ENCODE results near the gene TGOLN2.

The TGOLN2 gene

GRCh38 chr2:85308201-85308600 is 19.6 kb downstream of the TGOLN2 start:
- TF ChIP-seq CTCF (IDR thresholded peaks at IDR 0.05; ENCODE audit: low read depth, low read length) = no peak
- in situ Hi-C loops (cut with HindIII; ENCODE audit: low sequenced_read_pairs) = no loop called here
- H3K4me3 ChIP-seq (ENCODE audit: low read depth, low read length) = no peak overlapping the region
- DNase-seq (ENCODE audit: low read depth, low spot score) = no peak

- in situ Hi-C loops (cut with HindIII; ENCODE audit: low sequenced_read_pairs) = no loop called here
- no peak for TF ChIP-seq CTCF (IDR thresholded peaks at IDR 0.05; ENCODE audit: low read depth, low read length)
- DNase-seq (ENCODE audit: low read depth, low spot score) = no peak
- H3K4me3 ChIP-seq (ENCODE audit: low read depth, low read length) = no peak overlapping the region
These were observed 20.3 kb downstream of the TGOLN2 start for GRCh38 chr2:85307527-85307897.

DNA sequence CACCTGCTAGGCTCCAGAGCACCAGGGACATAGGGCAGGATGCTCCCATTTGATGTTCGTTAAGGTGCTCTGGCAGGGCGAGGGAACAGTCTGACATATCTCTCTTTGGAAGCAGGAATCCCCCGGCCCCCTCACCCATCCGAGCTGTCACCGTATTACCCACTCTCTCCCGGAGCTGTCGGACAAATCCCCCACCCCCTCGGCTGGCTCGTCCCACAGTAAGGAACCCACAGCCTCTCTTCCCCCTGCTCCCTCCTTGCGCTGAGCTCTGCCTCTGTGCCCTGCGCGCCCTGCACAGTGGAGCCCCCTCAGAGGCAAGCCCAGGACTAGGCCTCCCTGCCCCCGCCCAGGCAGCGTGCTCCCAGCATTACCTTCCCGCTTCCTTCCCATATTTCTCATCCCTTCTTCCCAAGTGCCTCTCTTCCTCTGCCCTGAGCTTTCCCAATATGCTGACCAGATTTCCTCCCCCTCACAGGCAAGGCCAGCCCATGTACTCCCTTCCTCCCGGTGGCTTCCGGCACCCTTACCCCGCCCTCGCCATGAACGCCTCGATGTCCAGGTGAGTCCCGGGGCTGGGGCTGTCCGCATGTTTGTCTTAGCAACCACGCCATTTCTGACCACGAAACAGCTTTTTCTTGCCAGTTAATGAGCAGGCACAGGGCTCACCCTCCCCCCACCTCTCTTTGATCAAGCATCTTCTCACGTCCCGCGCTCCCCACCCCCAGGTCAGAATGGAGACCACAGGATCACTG is 23.8 kb downstream of the TGOLN2 start:
- in situ Hi-C loops (cut with HindIII; ENCODE audit: low sequenced_read_pairs) = no loop called here
- no peak for TF ChIP-seq CTCF (IDR thresholded peaks at IDR 0.05; ENCODE audit: low read depth, low read length)
- no peak overlapping the region for H3K4me3 ChIP-seq (ENCODE audit: low read depth, low read length)
- no peak for DNase-seq (ENCODE audit: low read depth, low spot score)

DNA sequence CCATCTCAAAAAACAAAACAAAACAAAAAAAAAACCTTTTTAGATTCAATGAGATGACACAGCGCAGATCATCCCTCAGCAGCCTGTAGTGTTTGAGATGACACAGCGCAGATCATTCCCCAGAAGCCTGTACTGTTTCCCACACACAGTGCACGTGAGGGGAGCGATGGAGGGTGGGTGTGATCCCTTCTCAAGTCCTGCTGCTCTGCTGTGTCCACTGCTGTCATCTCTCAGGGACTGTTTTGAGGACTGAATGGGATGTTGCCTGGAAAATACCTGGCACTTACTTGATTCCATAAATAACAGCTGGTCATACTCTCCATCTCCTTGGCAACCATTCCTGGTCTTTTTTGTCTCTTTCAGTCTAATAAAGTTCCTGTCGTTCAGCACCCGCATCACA is 25.7 kb downstream of the TGOLN2 start:
- in situ Hi-C loops (cut with HindIII; ENCODE audit: low sequenced_read_pairs) = no loop called here
- no peak for DNase-seq (ENCODE audit: low read depth, low spot score)
- H3K4me3 ChIP-seq (ENCODE audit: low read depth, low read length) = no peak overlapping the region
- no peak for TF ChIP-seq CTCF (IDR thresholded peaks at IDR 0.05; ENCODE audit: low read depth, low read length)

- in situ Hi-C loops (cut with HindIII; ENCODE audit: low sequenced_read_pairs) = no loop called here
- no peak for DNase-seq (ENCODE audit: low read depth, low spot score)
- H3K4me3 ChIP-seq (ENCODE audit: low read depth, low read length) = no peak overlapping the region
- no peak for TF ChIP-seq CTCF (IDR thresholded peaks at IDR 0.05; ENCODE audit: low read depth, low read length)
These were observed 36.3 kb downstream of the TGOLN2 start for GRCh38 chr2:85291425-85292023.

DNA sequence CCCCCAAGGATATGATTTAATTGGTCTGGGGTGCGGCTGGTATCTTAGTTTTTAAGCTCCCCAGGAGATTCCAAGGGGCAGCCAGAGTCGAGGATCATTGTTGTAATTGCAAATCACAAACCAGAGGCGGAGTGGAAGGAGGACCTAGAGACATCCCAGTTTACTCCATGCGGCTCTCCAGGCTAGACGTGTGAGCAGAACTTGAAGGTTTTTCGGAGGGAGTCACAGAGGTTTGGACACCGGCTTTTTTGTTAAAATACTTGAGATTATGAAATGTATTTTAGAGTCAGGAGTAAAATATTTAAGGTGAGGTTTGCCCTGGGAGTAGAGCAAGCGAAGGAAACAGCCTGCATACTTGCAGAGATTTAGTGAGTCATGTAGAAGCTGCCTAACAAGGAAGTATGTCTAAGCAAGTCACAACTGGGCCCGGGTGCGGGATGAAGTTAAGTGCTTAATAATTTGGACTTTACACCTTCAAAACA is 39.5 kb downstream of the TGOLN2 start:
- DNase-seq (ENCODE audit: low read depth, low spot score) = peak; percentile 55
- no peak for TF ChIP-seq CTCF (IDR thresholded peaks at IDR 0.05; ENCODE audit: low read depth, low read length)
- in situ Hi-C loops (cut with HindIII; ENCODE audit: low sequenced_read_pairs) = no loop called here
- H3K4me3 ChIP-seq (ENCODE audit: low read depth, low read length) = no peak overlapping the region

Data from astrocyte of the spinal cord (primary cell).